OCI-LY1 (cell line): ENCODE measurements around the gene CNNM4.

ENCODE experiments used
- H2AFZ ChIP-seq: fragments of 200-600 bp; sonication (generic), shearing (Covaris generic); 2 replicates; pipeline ENCODE4 v1.6.0; 2014; ENCODE audit warnings: antibody characterized with exemption, mild to moderate bottlenecking, low read length
- H3F3A ChIP-seq: fragments of 200-600 bp; sonication (generic), shearing (Covaris generic); 2 replicates; pipeline ENCODE4 v1.6.0; 2014; ENCODE audit warnings: mild to moderate bottlenecking, antibody characterized with exemption, low read length, moderate library complexity; ENCODE audit not compliant: insufficient read depth
- H3K27ac ChIP-seq: fragments of 200-600 bp; sonication (generic); 2 replicates; pipeline ENCODE4 v1.5.1; 2014; ENCODE audit warnings: low read length, mixed run types, mild to moderate bottlenecking, low read depth; ENCODE audit not compliant: poor library complexity, severe bottlenecking
- H3K27me3 ChIP-seq: fragments of 200-600 bp; sonication (generic); 2 replicates; pipeline ENCODE4 v1.6.0; 2014; ENCODE audit warnings: antibody characterized with exemption, mild to moderate bottlenecking, low read length, moderate library complexity; ENCODE audit not compliant: insufficient read depth
- H3K36me3 ChIP-seq: fragments of 200-600 bp; sonication (generic); 2 replicates; pipeline ENCODE4 v1.6.1; 2014; ENCODE audit warnings: mild to moderate bottlenecking, antibody characterized with exemption, low read length, moderate library complexity, mixed read lengths; ENCODE audit not compliant: insufficient read depth
- H3K4me1 ChIP-seq: fragments of 200-600 bp; sonication (generic); 2 replicates; pipeline ENCODE4 v1.5.1; 2014; ENCODE audit warnings: mild to moderate bottlenecking, low read length, moderate library complexity; ENCODE audit not compliant: insufficient read depth, severe bottlenecking
- H3K4me2 ChIP-seq: fragments of 200-600 bp; sonication (generic), shearing (Covaris generic); 2 replicates; pipeline ENCODE4 v1.6.1; 2014; ENCODE audit warnings: low read length
- H3K4me3 ChIP-seq: fragments of 200-600 bp; sonication (generic); 2 replicates; pipeline ENCODE4 v1.5.1; 2014; ENCODE audit warnings: low read length, low read depth, mild to moderate bottlenecking, mixed read lengths; ENCODE audit not compliant: poor library complexity, severe bottlenecking
- H3K79me2 ChIP-seq: fragments of 200-600 bp; shearing (Covaris generic); 2 replicates; pipeline ENCODE4 v1.6.1; 2016; ENCODE audit warnings: mixed run types, low read length, mixed read lengths; ENCODE audit not compliant: insufficient read depth
- H3K9ac ChIP-seq: fragments of 200-600 bp; sonication (generic), shearing (Covaris generic); 2 replicates; pipeline ENCODE4 v1.6.1; 2014; ENCODE audit warnings: mild to moderate bottlenecking, low read length, mixed read lengths
- H3K9me2 ChIP-seq: fragments of 200-600 bp; sonication (generic), shearing (Covaris generic); 2 replicates; pipeline ENCODE4 v1.6.1; 2014; ENCODE audit warnings: low read depth, mild to moderate bottlenecking, low read length, mixed read lengths
- H3K9me3 ChIP-seq: fragments of 200-600 bp; shearing (Covaris generic); 2 replicates; pipeline ENCODE4 v1.6.1; 2014; ENCODE audit warnings: low read length, mixed read lengths
- H4K20me1 ChIP-seq: fragments of 200-600 bp; sonication (generic), shearing (Covaris generic); 2 replicates; pipeline ENCODE4 v1.6.0; 2016; ENCODE audit warnings: mild to moderate bottlenecking, low read length; ENCODE audit not compliant: insufficient read depth
- EZH2 ChIP-seq: fragments of 200-600 bp; sonication (generic), shearing (Covaris generic); IDR thresholded peaks from 2 replicates; pipeline ENCODE4 v1.8.0; 2017; ENCODE audit warnings: borderline replicate concordance, mixed run types, mild to moderate bottlenecking, antibody characterized with exemption, low read length, moderate library complexity, mixed read lengths
- TF ChIP-seq, protein P1 (sequence below): fragments of 200-600 bp; sonication (generic), shearing (Covaris generic); IDR thresholded peaks from 2 replicates; pipeline ENCODE4 v1.5.1; 2017; ENCODE audit warnings: mild to moderate bottlenecking, antibody characterized with exemption, low read length, moderate library complexity, mixed read lengths

Gene CNNM4

DNA sequence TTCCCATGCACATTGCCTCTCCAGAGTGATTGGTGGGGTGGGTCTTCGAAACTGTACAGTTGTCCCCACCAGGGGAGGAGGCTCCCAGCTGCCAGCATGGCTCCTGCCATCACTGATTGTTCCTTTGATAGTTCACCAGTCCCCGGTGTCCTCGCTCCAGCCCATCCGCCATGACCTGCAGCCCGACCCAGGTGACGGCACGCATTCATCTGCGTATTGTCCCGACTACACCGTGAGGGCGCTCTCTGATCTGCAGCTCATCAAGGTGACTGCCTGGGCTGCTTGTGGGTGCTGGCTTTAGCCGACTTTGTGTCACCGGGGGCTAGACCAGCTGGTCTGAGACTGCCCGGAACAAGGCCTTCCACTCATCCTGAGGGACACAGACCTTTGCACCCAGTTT is 67.7 kb downstream of the CNNM4 start:
- Histone ChIP-seq H3K79me2 (no peaks in the 10 kb centered on the region), H3K4me1 (peaks cover 12% of the 10 kb centered on the region), H3K4me3 (no peak overlapping the region), H3K36me3 (peaks cover 69% of the 10 kb centered on the region), H3F3A (no peaks in the 10 kb centered on the region), H3K4me2 (no peak overlapping the region), H3K9me3 (no peaks in the 10 kb centered on the region), H2AFZ (no peak overlapping the region), H3K27ac (no peak overlapping the region), H3K9me2 (no peaks in the 10 kb centered on the region), H3K9ac (no peak overlapping the region), H3K27me3 (no peaks in the 10 kb centered on the region), H4K20me1 (no peaks in the 10 kb centered on the region)
- TF ChIP-seq EZH2 = no peak
- TF ChIP-seq, protein P1, sequence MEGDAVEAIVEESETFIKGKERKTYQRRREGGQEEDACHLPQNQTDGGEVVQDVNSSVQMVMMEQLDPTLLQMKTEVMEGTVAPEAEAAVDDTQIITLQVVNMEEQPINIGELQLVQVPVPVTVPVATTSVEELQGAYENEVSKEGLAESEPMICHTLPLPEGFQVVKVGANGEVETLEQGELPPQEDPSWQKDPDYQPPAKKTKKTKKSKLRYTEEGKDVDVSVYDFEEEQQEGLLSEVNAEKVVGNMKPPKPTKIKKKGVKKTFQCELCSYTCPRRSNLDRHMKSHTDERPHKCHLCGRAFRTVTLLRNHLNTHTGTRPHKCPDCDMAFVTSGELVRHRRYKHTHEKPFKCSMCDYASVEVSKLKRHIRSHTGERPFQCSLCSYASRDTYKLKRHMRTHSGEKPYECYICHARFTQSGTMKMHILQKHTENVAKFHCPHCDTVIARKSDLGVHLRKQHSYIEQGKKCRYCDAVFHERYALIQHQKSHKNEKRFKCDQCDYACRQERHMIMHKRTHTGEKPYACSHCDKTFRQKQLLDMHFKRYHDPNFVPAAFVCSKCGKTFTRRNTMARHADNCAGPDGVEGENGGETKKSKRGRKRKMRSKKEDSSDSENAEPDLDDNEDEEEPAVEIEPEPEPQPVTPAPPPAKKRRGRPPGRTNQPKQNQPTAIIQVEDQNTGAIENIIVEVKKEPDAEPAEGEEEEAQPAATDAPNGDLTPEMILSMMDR = no peak

DNA sequence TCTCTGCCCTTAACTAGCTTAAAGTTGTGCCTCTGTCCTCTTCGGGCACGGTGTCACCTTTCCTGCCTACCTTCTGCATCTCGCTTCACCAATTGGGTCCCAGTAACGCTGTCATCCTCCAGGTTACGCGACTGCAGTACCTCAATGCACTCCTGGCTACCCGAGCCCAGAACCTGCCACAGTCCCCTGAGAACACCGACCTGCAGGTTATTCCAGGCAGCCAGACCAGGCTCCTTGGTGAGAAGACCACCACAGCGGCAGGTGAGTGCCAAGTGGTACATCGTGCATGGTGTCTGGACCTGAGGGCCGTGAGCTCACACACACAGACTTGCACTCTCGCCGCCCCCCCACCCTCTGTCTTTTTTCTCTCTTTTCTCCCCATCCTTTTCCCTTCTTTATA is 68.2 kb downstream of the CNNM4 start:
- H3F3A ChIP-seq = no peaks in the 10 kb centered on the region
- H3K27ac ChIP-seq = no peak overlapping the region
- H3K27me3 ChIP-seq = no peaks in the 10 kb centered on the region
- no peaks in the 10 kb centered on the region for H4K20me1 ChIP-seq
- H3K4me1 ChIP-seq = peaks cover 15% of the 10 kb centered on the region
- no peaks in the 10 kb centered on the region for H3K79me2 ChIP-seq
- H2AFZ ChIP-seq = no peak overlapping the region
- H3K9me2 ChIP-seq = no peaks in the 10 kb centered on the region
- no peak overlapping the region for H3K4me2 ChIP-seq
- no peaks in the 10 kb centered on the region for H3K9me3 ChIP-seq
- no peak overlapping the region for H3K9ac ChIP-seq
- H3K36me3 ChIP-seq = peaks cover 69% of the 10 kb centered on the region
- TF ChIP-seq EZH2 = no peak
- TF ChIP-seq, protein P1 = no peak
- no peak overlapping the region for H3K4me3 ChIP-seq

DNA sequence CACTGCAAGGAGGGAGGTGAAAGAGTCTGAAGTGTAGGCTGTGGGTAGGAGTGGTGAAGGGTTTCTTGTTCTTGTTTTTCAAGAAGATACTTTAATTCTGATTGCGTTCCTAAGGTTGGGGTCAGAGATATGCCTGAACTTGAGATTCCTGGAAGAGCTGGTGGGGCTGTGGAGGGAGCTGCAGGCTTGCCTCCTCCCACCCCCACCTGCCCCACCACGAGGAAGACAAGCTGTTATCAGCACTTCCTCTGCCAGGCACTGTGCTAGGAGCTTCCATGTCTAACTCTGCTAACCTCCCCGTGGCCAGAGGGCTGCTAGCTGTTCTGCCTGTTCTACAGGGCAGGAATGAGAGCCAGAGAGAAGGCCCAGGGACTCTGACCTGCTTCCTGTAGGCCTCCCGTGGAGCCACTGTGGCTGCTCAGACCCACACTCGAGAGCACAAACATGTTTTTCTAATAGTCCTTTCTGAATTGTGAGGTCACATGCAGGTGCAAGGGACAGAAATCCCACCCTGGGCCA is 69.4 kb downstream of the CNNM4 start:
- Histone ChIP-seq H3K9me3 (no peaks in the 10 kb centered on the region), H3K27me3 (no peaks in the 10 kb centered on the region), H4K20me1 (no peaks in the 10 kb centered on the region), H3K9me2 (no peaks in the 10 kb centered on the region), H3K27ac (no peak overlapping the region), H3F3A (no peaks in the 10 kb centered on the region), H3K4me3 (no peak overlapping the region), H3K4me2 (no peak overlapping the region), H3K79me2 (no peaks in the 10 kb centered on the region), H3K4me1 (peaks cover 15% of the 10 kb centered on the region), H3K9ac (no peak overlapping the region), H2AFZ (no peak overlapping the region), H3K36me3 (peaks cover 75% of the 10 kb centered on the region)
- TF ChIP-seq, protein P1 = no peak
- TF ChIP-seq EZH2 = no peak
